ENCODE measurements around the gene ROBO1. TPM values are rescaled to one million over a fixed set of nuclear protein-coding genes. Genes with fewer than 3 reads are reported as not detected.

ROBO1 gene
- total RNA-seq, 1 donor from 2014 or later = 20.8 TPM

DNA sequence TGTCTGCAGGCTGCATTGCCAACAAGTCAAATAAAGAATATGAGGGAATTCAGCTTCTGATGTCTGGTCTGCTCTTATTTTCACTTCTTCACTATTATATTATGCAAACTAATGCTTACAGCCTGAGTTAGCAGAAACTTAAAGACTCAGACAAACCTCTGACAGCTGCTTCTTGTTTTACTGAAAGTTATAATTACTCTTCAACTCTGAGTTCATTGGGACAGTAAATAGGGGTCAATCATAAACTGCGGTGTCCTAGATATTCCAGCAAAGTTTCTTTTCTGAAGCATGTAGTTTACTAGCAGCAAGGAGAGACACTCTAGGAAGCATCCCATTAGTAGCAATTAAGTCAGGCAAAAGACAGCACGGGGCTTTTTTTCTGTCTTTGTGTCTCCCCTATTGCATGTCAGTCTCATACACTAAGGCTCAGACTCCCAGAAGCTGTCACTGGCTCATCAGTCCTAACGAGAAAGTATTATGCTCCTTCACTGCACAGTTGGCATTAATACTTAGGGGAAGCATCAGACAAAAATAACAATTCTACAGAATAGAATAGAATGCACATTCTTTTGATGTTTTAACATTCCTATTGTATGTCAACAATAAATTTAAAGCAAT, 1060.8 kb downstream of the ROBO1 start:
- FAIRE-seq = no peak
- Histone ChIP-seq H3K36me3 (ENCODE audit: control insufficient read depth, insufficient read depth, low read length) (no peaks in the 10 kb centered on the region), H3K27me3 (ENCODE audit: control insufficient read depth, insufficient read depth, low read length) (no peaks in the 10 kb centered on the region), H3K4me3 (ENCODE audit: low read depth, low read length) (no peak overlapping the region)
- DNase-seq (ENCODE audit: low read depth) = no peak
- no peak for TF ChIP-seq CTCF (IDR thresholded peaks at IDR 0.05; ENCODE audit: insufficient read depth, low read length, severe bottlenecking)

- DNase-seq (ENCODE audit: low read depth) = no peak
- no peaks in the 10 kb centered on the region for H3K27me3 ChIP-seq (ENCODE audit: control insufficient read depth, insufficient read depth, low read length)
- TF ChIP-seq CTCF (IDR thresholded peaks at IDR 0.05; ENCODE audit: insufficient read depth, low read length, severe bottlenecking) = no peak
- no peaks in the 10 kb centered on the region for H3K36me3 ChIP-seq (ENCODE audit: control insufficient read depth, insufficient read depth, low read length)
- no peak overlapping the region for H3K4me3 ChIP-seq (ENCODE audit: low read depth, low read length)
- no peak for FAIRE-seq
These were observed 1063.9 kb downstream of the ROBO1 start for GRCh38 chr3:78703944-78704343.

DNA sequence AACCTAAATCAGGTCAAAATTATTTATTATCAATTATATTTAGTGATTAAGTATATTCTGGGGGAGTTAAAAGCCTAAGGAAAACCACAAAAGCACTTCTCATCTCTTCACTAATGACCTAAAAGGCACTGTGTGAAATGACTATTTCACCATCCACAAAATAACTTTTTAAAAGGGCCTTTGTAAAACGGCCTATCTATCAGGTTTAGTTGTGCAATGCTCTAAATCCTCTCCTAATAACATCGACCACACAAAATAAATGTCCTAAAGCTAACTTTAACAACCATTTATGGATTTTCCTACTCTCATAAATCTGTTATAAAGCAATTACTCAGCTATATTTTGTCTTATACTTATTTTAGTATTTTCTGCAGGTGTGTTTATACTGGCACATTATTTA, 1066.3 kb downstream of the ROBO1 start:
- DNase-seq (ENCODE audit: low read depth) (no peak), FAIRE-seq (no peak)
- H3K27me3 ChIP-seq (ENCODE audit: control insufficient read depth, insufficient read depth, low read length) = no peaks in the 10 kb centered on the region
- H3K36me3 ChIP-seq (ENCODE audit: control insufficient read depth, insufficient read depth, low read length) = no peaks in the 10 kb centered on the region
- H3K4me3 ChIP-seq (ENCODE audit: low read depth, low read length) = no peak overlapping the region
- TF ChIP-seq CTCF (IDR thresholded peaks at IDR 0.05; ENCODE audit: insufficient read depth, low read length, severe bottlenecking) = no peak

DNA sequence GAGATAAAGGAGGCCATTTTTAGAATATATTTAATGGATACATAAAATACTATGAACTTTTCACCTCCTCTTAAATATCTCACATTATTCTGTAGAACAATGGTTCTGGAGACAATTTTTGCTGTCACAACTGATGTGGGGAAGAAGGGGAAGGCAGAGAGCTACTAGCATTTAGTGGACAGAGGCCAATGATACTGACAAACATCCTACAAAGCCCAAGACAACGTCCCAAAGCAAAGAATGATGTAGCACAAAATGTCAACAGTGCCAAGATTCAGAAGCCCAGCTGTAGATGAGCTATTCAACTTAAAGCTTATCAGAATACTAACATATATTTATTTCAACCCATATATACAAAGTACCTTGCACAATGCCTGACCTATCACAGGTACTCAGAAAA, 1069.4 kb downstream of the ROBO1 start:
- Histone ChIP-seq H3K27me3 (ENCODE audit: control insufficient read depth, insufficient read depth, low read length) (no peaks in the 10 kb centered on the region), H3K4me3 (ENCODE audit: low read depth, low read length) (no peak overlapping the region)
- no peak for FAIRE-seq

DNA sequence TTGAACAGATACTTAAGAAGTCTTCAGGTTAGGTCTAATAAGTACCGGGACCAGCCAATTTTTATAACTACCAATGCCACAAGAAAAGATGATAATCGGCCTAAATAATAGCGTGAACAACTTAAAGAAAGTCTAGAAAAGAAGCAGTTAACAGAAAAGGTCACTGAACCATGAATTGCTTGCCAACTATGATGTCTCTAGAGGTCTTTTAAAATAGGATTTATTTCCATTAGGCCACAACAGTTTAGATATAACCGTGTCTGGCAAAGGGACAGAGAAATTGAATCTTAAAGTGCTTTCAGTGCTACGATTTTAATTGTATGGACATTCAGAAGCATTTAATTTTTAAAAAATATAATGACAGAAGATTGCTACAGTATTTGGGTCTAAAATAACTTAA, 1070.4 kb downstream of the ROBO1 start:
- FAIRE-seq = no peak
- Histone ChIP-seq H3K27me3 (ENCODE audit: control insufficient read depth, insufficient read depth, low read length) (no peaks in the 10 kb centered on the region), H3K36me3 (ENCODE audit: control insufficient read depth, insufficient read depth, low read length) (no peaks in the 10 kb centered on the region), H3K4me3 (ENCODE audit: low read depth, low read length) (no peak overlapping the region)
- no peak for DNase-seq (ENCODE audit: low read depth)
- no peak for TF ChIP-seq CTCF (IDR thresholded peaks at IDR 0.05; ENCODE audit: insufficient read depth, low read length, severe bottlenecking)

More for the DNA sequence above, 1069.4 kb downstream of the ROBO1 start:
- DNase-seq (ENCODE audit: low read depth) = no peak
- no peak for TF ChIP-seq CTCF (IDR thresholded peaks at IDR 0.05; ENCODE audit: insufficient read depth, low read length, severe bottlenecking)
- H3K36me3 ChIP-seq (ENCODE audit: control insufficient read depth, insufficient read depth, low read length) = no peaks in the 10 kb centered on the region

DNA sequence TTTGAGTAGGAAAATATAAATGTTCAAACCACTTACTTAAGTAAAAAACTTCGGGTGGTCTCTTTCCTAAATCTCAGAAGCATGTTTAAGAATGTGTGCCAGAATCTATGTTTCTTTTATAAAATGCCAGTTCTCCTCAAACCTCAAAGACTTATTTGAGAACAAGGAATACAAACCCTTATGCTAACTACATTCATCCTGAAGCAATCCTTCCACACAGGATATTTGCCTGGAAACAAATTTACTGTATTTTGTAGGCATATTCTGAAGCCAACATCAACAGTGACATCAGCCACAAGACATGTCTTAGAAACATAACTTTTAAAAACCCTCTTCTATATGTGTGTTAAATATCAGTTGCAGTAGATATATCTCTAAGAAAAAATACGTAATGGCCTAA, 1077.0 kb downstream of the ROBO1 start:
- FAIRE-seq (no peak), DNase-seq (ENCODE audit: low read depth) (no peak)
- Histone ChIP-seq H3K36me3 (ENCODE audit: control insufficient read depth, insufficient read depth, low read length) (no peaks in the 10 kb centered on the region), H3K27me3 (ENCODE audit: control insufficient read depth, insufficient read depth, low read length) (no peaks in the 10 kb centered on the region), H3K4me3 (ENCODE audit: low read depth, low read length) (no peak overlapping the region)
- no peak for TF ChIP-seq CTCF (IDR thresholded peaks at IDR 0.05; ENCODE audit: insufficient read depth, low read length, severe bottlenecking)

Data from bronchial epithelial cell (primary cell).